A549 (cell line): Measurements from ENCODE around the gene MLYCD. TPM values are rescaled to one million over a fixed set of nuclear protein-coding genes. Genes with fewer than 3 reads are reported as not detected.

Experiments used
- ATAC-seq, 2 experiments: fragments of 200-7000 bp in 1 of 2; fragments of >200 bp in 1 of 2; cut with Nextera tagmentation in 1 of 2; cut with Tn5 transposase in 1 of 2; 3 replicates each; pipeline versions ENCODE4 v1.8.0 to v1.9.1; 2018 to 2020; ENCODE audit warnings: mild to moderate bottlenecking in 1 of 2, moderate library complexity in 1 of 2
- CTCF ChIA-PET: fragments of 300-600 bp; sonication (Branson Sonifier 250); formaldehyde crosslinking; extraction: SDS; loops from one replicate; lab custom pipeline; 2021; ENCODE audit warnings: antibody characterized with exemption, inconsistent platforms; lab: Yijun Ruan, JAX
- POLR2A ChIA-PET: fragments of 350-600 bp; formaldehyde crosslinking; extraction: SDS; loops from one replicate; lab custom pipeline; 2021; ENCODE audit warnings: antibody characterized with exemption, inconsistent platforms; lab: Yijun Ruan, JAX
- DNase-seq, 2 experiments: peaks; one replicate each; pipeline versions ENCODE4 v3.0.0 to v3.0.0-alpha.2; 2011 to 2016; ENCODE audit warnings: low read depth in 1 of 2, low spot score in 1 of 2
- FAIRE-seq: peaks from 2 replicates; lab custom pipeline; 2011; peaks lifted over from hg19 to GRCh38; lab: Jason Lieb, UNC
- H3K27ac ChIP-seq, 2 experiments: fragments of >200 bp; sonication (Bioruptor Twin); formaldehyde crosslinking; 3 replicates each; pipeline ENCODE4 v1.5.1; 2016 to 2017
- H3K4me1 ChIP-seq: fragments of >200 bp; sonication (Bioruptor Twin); formaldehyde crosslinking; 3 replicates; pipeline ENCODE4 v1.6.1; 2016
- H3K4me2 ChIP-seq: fragments of >200 bp; sonication (Bioruptor Twin); formaldehyde crosslinking; 3 replicates; pipeline ENCODE4 v1.6.1; 2016
- H3K4me3 ChIP-seq: fragments of >200 bp; sonication (Bioruptor Twin); formaldehyde crosslinking; 3 replicates; pipeline ENCODE4 v1.5.1; 2016
- H3K9me3 ChIP-seq: fragments of >200 bp; sonication (Bioruptor Twin); formaldehyde crosslinking; 3 replicates; pipeline ENCODE4 v1.6.1; 2016
- BHLHE40 ChIP-seq: IDR thresholded peaks from 2 replicates; pipeline ENCODE4 v1.6.1; 2012; ENCODE audit warnings: low read depth, low read length, inconsistent platforms
- CHD2 ChIP-seq: fragments of 150-350 bp; IDR thresholded peaks from 2 replicates; pipeline ENCODE4 v1.6.1; 2014; ENCODE audit warnings: low read length; ENCODE audit not compliant: partially characterized antibody
- CHD4 ChIP-seq: fragments of 200-600 bp; sonication (generic); IDR thresholded peaks from 2 replicates; pipeline ENCODE4 v1.6.1; 2016; ENCODE audit warnings: antibody characterized with exemption, mild to moderate bottlenecking, borderline replicate concordance
- EHF ChIP-seq: fragments of 250-450 bp; sonication (Bioruptor Pico); IDR thresholded peaks from 2 replicates; pipeline ENCODE4 v1.5.0; 2020; ENCODE audit warnings: mild to moderate bottlenecking
- EHMT2 ChIP-seq: fragments of 200-600 bp; sonication (generic); IDR thresholded peaks from 2 replicates; pipeline ENCODE4 v1.6.1; 2016; ENCODE audit warnings: antibody characterized with exemption, low read depth, mild to moderate bottlenecking, moderate library complexity
- EP300 ChIP-seq, 2 experiments: fragments of >200 bp; sonication (Bioruptor Twin); formaldehyde crosslinking; IDR thresholded peaks; 2 replicates in 1 of 2; 3 replicates in 1 of 2; pipeline ENCODE4 v1.6.1; 2016 to 2017
- ESRRA ChIP-seq: fragments of 150-350 bp; IDR thresholded peaks from 2 replicates; pipeline ENCODE4 v1.6.1; 2014; ENCODE audit warnings: mild to moderate bottlenecking, low read length, borderline replicate concordance
- FOSL2 ChIP-seq, 2 experiments: fragments of 450-650 bp in 1 of 2; fragments of >200 bp in 1 of 2; sonication (Bioruptor Twin) in 1 of 2; formaldehyde crosslinking; IDR thresholded peaks; 2 replicates each; pipeline versions ENCODE4 v1.5.0 to v1.6.1; 2016 to 2020; ENCODE audit warnings: mild to moderate bottlenecking in 1 of 2, moderate library complexity in 1 of 2
- FOXS1 ChIP-seq: fragments of 250-450 bp; sonication (Bioruptor Pico); IDR thresholded peaks from 2 replicates; pipeline ENCODE4 v1.5.0; 2020; ENCODE audit warnings: mild to moderate bottlenecking, moderate library complexity
- JUN ChIP-seq, 2 experiments: fragments of >200 bp; sonication (Bioruptor Twin); formaldehyde crosslinking; IDR thresholded peaks; 2 replicates in 1 of 2; 3 replicates in 1 of 2; pipeline ENCODE4 v1.6.1; 2016 to 2017
- KDM1A ChIP-seq: fragments of 200-600 bp; sonication (generic); IDR thresholded peaks from 2 replicates; pipeline ENCODE4 v1.6.1; 2016; ENCODE audit warnings: low read depth, mild to moderate bottlenecking
- MAZ ChIP-seq: fragments of 150-350 bp; IDR thresholded peaks from 2 replicates; pipeline ENCODE4 v1.6.1; 2014; ENCODE audit warnings: antibody characterized with exemption, low read depth, low read length, borderline replicate concordance
- MYC ChIP-seq: IDR thresholded peaks from 2 replicates; pipeline ENCODE4 v1.6.1; 2012; ENCODE audit warnings: mild to moderate bottlenecking, inconsistent platforms, low read length, improper control_type of control experiment, borderline replicate concordance
- NFE2L2 ChIP-seq: fragments of 150-350 bp; conservative IDR thresholded peaks from 2 replicates; pipeline ENCODE4 v1.6.1; 2014; ENCODE audit warnings: low read length
- NR3C1 ChIP-seq: fragments of >200 bp; sonication (Bioruptor Twin); formaldehyde crosslinking; IDR thresholded peaks from 3 replicates; pipeline ENCODE4 v1.6.1; 2017
- PHF8 ChIP-seq: fragments of 200-600 bp; sonication (generic); IDR thresholded peaks from 2 replicates; pipeline ENCODE4 v1.6.1; 2016; ENCODE audit warnings: low read depth, mild to moderate bottlenecking, antibody characterized with exemption, moderate library complexity, borderline replicate concordance
- RARB ChIP-seq: fragments of 250-450 bp; sonication (Bioruptor Pico); IDR thresholded peaks from 2 replicates; pipeline ENCODE4 v1.8.0; 2021; ENCODE audit warnings: mild to moderate bottlenecking, moderate library complexity
- REST ChIP-seq: fragments of 200-600 bp; sonication (generic); IDR thresholded peaks from 2 replicates; pipeline ENCODE4 v1.6.1; 2016; ENCODE audit warnings: antibody characterized with exemption, mild to moderate bottlenecking, moderate library complexity
- TP53 ChIP-seq: fragments of 250-450 bp; sonication (Bioruptor Pico); IDR thresholded peaks from 2 replicates; pipeline ENCODE4 v1.5.0; 2021; ENCODE audit warnings: mild to moderate bottlenecking, moderate library complexity
- USF2 ChIP-seq: fragments of 450-650 bp; IDR thresholded peaks from 2 replicates; pipeline ENCODE4 v1.6.1; 2014; ENCODE audit warnings: antibody characterized with exemption
- ZC3H11A ChIP-seq: fragments of 450-650 bp; IDR thresholded peaks from 2 replicates; pipeline ENCODE4 v1.6.1; 2014; ENCODE audit warnings: antibody characterized with exemption, mild to moderate bottlenecking
- ZSCAN20 ChIP-seq: fragments of 250-450 bp; sonication (Bioruptor Pico); IDR thresholded peaks from 2 replicates; pipeline ENCODE4 v1.8.0; 2022; ENCODE audit warnings: mild to moderate bottlenecking, moderate library complexity
- WGBS: methylation state at CpG from one replicate; pipeline ENCODE4 v1.1.6; 2017; ENCODE audit errors: missing lambda C conversion rate; 5-methylcytosine and 5-hydroxymethylcytosine counted together
- polyA plus RNA-seq, 4 experiments: library from polyadenylated mRNA; depleted of rRNA in 3 of 4; stranded (reverse); fragments of >200 nt; fragmentation: RNase III in 1 of 4; extraction: RNeasy Plus Mini Kit Qiagen cat#74134 plus additional on column Dnase treatment in 1 of 4; gene quantifications; 2 replicates in 3 of 4; 3 replicates in 1 of 4; pipeline ENCODE4 v1.2.3, GENCODE V29; 2011 to 2017
- TF ChIP-seq, protein P1 (sequence below): fragments of >200 bp; sonication (Bioruptor Twin); formaldehyde crosslinking; IDR thresholded peaks from 3 replicates; pipeline ENCODE4 v1.6.1; 2016
- TF ChIP-seq, protein P2 (sequence below): fragments of >200 bp; sonication (Bioruptor Twin); formaldehyde crosslinking; IDR thresholded peaks from 2 replicates; pipeline ENCODE4 v1.6.1; 2016

The MLYCD gene
- polyA plus RNA-seq, 2 of the 4 experiments (the other 2 are of a cell fraction), result 1.3 to 1.7 TPM

- peaks cover 8% of the 10 kb centered on the region; the same call in 2 of the 3 replicates for H3K4me1 ChIP-seq
- 91% methylated on average over 10 of the region's 10 CpGs for WGBS
- TF ChIP-seq CHD2, result no peak
- TF ChIP-seq, protein P1, sequence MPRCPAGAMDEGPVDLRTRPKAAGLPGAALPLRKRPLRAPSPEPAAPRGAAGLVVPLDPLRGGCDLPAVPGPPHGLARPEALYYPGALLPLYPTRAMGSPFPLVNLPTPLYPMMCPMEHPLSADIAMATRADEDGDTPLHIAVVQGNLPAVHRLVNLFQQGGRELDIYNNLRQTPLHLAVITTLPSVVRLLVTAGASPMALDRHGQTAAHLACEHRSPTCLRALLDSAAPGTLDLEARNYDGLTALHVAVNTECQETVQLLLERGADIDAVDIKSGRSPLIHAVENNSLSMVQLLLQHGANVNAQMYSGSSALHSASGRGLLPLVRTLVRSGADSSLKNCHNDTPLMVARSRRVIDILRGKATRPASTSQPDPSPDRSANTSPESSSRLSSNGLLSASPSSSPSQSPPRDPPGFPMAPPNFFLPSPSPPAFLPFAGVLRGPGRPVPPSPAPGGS, result no peak
- TF ChIP-seq, protein P2, sequence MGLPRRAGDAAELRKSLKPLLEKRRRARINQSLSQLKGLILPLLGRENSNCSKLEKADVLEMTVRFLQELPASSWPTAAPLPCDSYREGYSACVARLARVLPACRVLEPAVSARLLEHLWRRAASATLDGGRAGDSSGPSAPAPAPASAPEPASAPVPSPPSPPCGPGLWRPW, result no peak
- TF ChIP-seq BHLHE40, result no peak
- no peak for TF ChIP-seq ESRRA
- no peak for TF ChIP-seq RARB (CRISPR knock-in tag)
- no peak for TF ChIP-seq MYC
- no peak for TF ChIP-seq EP300 (IDR thresholded peaks at IDR 0.05)
- TF ChIP-seq CHD4, result no peak
- TF ChIP-seq, all 56 proteins: peak for 0
- FAIRE-seq (no peak), ATAC-seq (no peak), DNase-seq (no peak)
- ChIA-PET POLR2A (no interaction called here), CTCF (interaction anchor here (1.9 to 2.0 kb wide), 3 partner anchors 9 to 23 kb away, joined by 5 to 6 read pairs (median 5); no protein-coding TSS in a partner anchor)
- Histone ChIP-seq H3K4me2 (no peak overlapping the region), H3K27ac (no peak overlapping the region), H3K9me3 (no peaks in the 10 kb centered on the region), H3K4me3 (no peak overlapping the region)
Measured at GRCh38 chr16:83903751-83904150, 4.8 kb downstream of the MLYCD start.

DNA sequence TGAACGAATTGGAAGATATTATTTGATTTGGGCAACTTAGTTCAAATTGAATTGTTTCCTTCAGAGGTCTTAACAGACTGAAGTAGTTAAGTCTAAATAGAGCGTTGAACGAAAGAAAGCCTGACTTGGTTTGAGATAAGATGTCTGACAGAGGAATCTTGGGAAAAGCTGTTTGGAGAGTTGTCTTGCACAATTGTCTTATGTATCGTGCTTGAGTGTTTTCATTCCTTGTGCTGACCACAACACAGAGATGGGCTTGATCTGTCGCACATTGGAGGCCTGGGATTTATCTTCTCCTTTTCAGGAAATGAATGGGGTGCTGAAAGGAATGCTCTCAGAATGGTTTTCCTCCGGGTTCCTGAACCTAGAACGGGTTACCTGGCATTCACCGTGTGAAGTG lies 7.8 kb downstream of the MLYCD start:
- H3K27ac ChIP-seq, result no peak overlapping the region
- POLR2A ChIA-PET, result no interaction called here
- no peak overlapping the region for H3K4me2 ChIP-seq
- H3K4me3 ChIP-seq, result no peak overlapping the region
- WGBS, result 78% methylated on average over 8 of the region's 8 CpGs
- TF ChIP-seq NFE2L2, result no peak
- no peak for TF ChIP-seq ESRRA
- TF ChIP-seq EHF (CRISPR knock-in tag), result no peak
- CTCF ChIA-PET, result no interaction called here
- no peaks in the 10 kb centered on the region for H3K9me3 ChIP-seq
- DNase-seq (no peak), FAIRE-seq (no peak), ATAC-seq (no peak)
- no peaks in the 10 kb centered on the region for H3K4me1 ChIP-seq

- POLR2A ChIA-PET, result no interaction called here
- TF ChIP-seq ESRRA (no peak), NR3C1 (no peak)
- ATAC-seq, result no peak
- Histone ChIP-seq H3K4me2 (no peak overlapping the region), H3K4me1 (no peaks in the 10 kb centered on the region), H3K27ac (no peak overlapping the region), H3K9me3 (no peaks in the 10 kb centered on the region), H3K4me3 (no peak overlapping the region)
- CTCF ChIA-PET, result no interaction called here
- FAIRE-seq, result no peak
- 86% methylated on average over 8 of the region's 8 CpGs for WGBS
- DNase-seq, result no peak
Measured at GRCh38 chr16:83907111-83907510, 8.2 kb downstream of the MLYCD start.

- ChIA-PET POLR2A (no interaction called here), CTCF (interaction anchor here (1.2 kb wide), 1 partner anchor 82 kb away, joined by 4 read pairs; no protein-coding TSS in a partner anchor)
- DNase-seq, result no peak
- H3K4me1 ChIP-seq, result no peaks in the 10 kb centered on the region
- no peak overlapping the region for H3K4me2 ChIP-seq
- no peaks in the 10 kb centered on the region for H3K9me3 ChIP-seq
- no peak overlapping the region for H3K4me3 ChIP-seq
- FAIRE-seq, result no peak
- no peak for ATAC-seq
- H3K27ac ChIP-seq, result no peak overlapping the region
- 78% methylated on average over 15 of the region's 15 CpGs for WGBS
- TF ChIP-seq TP53 (CRISPR knock-in tag) (no peak), ZSCAN20 (CRISPR knock-in tag) (no peak), KDM1A (no peak), BHLHE40 (no peak), JUN (IDR thresholded peaks at IDR 0.05) (no peak), EP300 (IDR thresholded peaks at IDR 0.05) (no peak), EHF (CRISPR knock-in tag) (no peak), ZC3H11A (no peak), EHMT2 (no peak), REST (no peak), MAZ (no peak), PHF8 (no peak), USF2 (no peak), FOXS1 (no peak), FOSL2 (IDR thresholded peaks at IDR 0.05) (no peak), FOSL2 (CRISPR knock-in tag; IDR thresholded peaks at IDR 0.05) (no peak), NR3C1 (no peak)
Measured at GRCh38 chr16:83907631-83908250, 8.8 kb downstream of the MLYCD start.
